GM21526 (cell line): ENCODE data around the gene GABARAP.
"Not testable (repeated sequence)": the region's sequence is repeated elsewhere in the genome, so short reads cannot be mapped to it uniquely, and the experiment has no call there.

Experiments used
- ATAC-seq: cut with Tn5 transposase; IDR thresholded peaks from one replicate; pipeline ENCODE4 v1.9.1; 2021; ENCODE audit warnings: moderate library complexity; ENCODE audit not compliant: unreplicated experiment, low FRiP score

The GABARAP gene

DNA sequence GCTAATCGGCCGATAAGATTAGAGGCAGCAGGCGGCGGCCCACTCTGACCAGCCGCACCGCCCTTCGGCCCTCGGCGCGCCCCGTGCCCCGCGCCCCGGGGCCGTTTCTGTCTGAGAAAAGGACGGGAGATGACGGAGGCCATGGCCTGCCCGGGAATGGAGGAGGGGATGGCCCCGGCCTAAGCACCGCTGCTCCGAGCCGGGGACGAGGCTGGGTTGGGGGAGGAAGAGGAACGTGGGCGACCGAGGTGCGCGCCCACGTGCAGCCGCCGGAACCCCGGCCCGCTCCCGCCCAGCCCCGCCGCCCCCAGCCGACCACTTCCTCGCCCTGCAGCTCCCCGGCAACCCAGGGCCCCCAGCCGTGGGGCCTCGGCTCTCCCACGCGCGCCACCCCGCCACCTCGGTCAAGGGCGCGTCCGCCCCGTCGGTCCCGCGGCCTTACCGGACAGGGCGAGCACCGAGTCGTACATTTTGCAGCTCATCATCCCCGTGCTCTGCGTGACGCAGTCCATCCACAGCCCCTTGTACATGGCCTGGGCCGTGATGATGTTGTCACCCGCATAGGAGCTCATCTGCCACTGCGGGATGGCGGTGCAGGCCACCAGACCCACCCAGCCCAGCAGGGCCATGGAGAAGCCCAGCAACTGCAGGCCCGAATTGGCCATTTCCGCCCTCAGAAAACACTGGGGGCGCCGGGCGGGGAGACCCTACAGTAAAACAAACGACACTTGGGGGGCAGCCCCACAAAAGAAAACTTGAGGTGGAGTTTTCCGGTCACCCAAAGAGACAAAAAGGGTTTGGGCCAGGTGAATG lies 19.3 kb upstream of the GABARAP start:
- no peak for ATAC-seq

DNA sequence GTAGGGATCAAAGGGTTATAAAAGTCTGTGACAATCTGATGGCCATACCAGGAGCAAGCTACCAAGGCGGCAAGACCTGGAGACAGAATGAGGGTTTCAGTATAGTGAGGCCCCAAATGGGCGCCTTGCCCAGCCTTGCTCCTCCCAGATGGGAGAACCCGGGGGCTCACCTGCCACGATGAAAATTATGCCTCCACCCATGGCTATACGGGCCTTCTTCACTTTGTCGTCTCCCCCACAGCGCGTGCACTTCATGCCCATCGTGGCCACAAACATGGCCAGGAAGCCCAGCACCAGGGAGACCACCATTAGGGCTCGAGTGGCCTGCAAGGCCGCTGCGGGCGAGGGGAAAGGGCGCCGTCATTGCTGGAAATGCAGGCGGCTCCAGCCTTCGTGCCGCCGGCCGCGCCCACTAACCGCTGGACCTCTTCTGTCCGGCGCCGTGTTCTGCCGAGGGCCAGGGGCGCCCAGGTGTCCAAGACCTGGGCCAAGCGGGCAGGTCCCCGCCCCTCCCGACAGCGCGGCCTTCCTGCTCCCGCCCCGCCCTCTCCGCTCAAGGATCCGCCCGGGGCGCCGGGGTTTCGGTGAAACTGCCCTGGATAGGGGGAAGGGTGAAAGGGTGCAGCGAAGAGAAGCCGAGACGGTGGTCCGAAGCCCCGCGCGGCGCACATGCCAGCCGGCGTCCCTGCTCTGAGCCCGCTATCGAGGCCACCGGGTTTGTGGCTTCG lies 18.6 kb upstream of the GABARAP start:
- ATAC-seq = no peak

DNA sequence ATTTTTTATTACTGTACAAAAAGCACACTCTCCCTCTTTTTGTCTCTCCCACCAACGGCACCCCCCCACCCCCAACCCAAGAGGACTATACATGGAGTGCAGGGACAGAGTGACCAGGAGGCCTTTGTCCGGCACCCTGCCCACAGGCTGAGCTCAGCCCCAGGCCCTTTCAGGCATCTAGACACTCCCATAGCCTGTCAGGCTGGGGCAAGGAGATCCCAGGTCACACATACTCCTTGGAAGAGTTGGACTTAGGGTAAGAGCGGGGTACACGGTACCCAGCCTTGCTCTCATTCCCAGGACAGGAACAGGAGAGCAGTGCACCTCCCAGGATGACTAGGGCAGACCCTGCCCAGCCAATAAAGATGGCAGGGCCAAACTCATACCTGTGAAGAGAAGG lies 17.9 kb upstream of the GABARAP start:
- no peak for ATAC-seq

DNA sequence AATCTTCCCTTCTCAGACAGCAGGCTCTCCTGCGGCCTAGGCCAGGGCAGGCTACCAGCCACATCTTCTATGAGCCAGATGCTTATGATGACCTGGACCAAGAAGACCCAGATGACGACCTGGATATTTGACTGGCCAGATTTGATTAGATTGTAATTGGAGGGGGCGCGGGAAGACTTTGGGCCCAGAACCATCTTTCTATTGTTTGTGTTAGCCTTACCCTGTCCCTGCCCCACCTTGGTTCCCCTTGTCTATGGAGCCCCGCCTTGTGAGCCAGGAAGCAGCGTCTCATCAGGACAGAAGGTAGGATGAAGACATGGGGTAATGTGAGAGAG lies 17.3 kb upstream of the GABARAP start:
- ATAC-seq = no peak

DNA sequence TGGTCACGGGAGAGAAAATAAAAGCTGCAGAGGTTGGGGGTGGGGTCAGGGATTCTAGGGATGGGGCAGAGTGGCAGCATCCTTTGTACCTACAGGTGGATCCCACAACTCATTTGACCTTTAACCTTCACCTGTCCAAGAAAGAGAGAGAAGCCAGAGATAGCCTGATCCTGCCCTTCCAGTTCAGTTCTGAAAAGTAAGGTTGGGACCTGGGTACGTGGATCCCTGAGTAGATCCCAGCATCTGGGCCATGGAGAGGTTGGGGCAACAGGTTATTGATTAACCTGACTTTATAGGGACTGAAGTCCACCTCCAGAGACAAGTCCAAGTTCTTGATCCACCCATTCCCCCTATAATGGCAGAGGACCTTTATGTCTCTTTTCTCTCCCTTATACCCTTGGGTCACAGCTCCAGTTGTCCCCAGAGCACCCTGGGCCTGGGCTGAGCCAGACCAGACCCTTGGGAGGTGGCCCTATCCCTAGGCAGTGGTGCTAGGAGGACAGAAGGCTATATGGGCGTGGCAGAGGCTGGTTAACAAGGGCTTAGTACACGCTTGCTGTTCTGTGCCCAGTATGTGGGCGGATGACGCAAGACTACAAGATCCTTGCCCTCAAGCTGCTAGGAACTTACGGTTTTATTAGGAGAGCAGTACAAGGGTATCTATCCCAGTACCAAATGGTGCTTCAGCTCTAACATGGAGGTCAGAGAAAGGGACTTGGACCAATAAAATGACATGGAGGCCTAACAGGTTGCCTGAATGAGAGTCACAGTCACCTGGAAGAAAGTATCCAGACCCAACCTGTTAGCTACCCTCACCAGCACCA lies 16.7 kb upstream of the GABARAP start:
- ATAC-seq = no peak

DNA sequence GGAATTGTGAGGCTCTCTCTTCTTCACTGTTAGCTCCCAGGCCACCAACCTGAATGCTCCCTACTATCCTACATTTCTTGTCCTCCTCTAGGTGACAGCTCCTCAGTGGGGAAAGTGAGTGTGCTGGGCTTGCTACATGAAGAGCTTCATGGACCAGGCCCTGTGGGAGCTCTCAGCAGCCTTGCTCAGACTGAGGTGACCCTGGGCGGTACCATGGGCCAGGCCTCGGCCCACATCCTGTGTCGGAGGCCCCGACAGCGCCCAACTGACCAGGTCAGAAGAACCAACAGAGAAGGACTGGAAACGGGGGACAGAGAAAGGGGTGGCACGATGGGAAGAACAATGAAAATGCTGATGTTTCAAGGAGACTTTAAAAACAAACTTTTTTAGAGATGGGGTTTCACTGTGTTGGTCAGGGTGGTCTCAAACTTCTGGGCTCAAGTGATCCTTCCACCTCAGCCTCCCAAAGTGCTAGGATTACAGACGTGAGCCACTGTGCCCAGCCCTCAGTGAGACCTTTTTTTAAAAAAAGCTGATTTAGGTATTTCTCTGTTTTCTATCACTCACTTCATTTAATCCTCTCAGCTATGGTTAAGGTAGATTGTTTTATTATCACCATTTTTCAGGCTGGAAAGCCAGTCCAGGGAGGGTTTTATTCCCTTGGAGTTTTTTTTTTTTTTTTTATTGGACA lies 14.7 kb upstream of the GABARAP start:
- no peak for ATAC-seq

DNA sequence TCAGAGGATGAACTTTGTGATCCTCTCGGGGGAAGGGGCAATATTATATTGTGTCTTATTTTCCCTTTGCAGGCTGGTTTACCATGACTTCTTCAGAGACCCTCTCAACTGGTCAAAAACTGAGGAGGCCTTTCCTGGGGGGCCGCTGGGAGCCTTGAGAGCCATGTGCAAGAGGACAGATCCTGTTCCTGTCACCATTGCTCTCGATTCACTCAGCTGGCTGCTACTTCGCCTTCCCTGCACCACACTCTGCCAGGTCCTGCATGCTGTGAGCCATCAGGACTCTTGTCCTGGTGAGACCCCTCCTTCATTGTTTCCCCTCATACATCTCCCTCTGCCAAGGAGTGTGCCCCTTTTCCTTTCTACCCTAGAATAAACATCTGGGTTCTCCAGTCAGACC lies 12.3 kb upstream of the GABARAP start:
- no peak for ATAC-seq

DNA sequence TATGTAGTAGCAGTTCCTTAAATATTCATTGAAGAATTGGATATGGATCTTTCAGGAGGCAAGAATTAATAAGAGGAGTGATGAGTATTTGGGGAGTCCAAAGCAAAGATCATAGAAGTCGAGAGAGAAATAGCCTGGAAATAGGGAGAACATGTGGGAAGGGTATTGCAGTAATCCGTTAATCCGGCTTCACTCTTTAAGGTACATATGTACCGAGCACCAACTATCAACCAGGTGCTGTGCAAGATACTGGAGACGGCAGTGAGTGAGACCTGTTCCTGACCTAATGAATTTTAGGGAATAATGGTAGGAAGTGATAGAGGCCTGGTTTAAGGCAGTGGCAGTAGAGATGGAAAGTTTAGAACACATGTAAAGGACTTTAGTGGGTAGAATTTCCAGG lies 10.8 kb upstream of the GABARAP start:
- ATAC-seq = no peak

DNA sequence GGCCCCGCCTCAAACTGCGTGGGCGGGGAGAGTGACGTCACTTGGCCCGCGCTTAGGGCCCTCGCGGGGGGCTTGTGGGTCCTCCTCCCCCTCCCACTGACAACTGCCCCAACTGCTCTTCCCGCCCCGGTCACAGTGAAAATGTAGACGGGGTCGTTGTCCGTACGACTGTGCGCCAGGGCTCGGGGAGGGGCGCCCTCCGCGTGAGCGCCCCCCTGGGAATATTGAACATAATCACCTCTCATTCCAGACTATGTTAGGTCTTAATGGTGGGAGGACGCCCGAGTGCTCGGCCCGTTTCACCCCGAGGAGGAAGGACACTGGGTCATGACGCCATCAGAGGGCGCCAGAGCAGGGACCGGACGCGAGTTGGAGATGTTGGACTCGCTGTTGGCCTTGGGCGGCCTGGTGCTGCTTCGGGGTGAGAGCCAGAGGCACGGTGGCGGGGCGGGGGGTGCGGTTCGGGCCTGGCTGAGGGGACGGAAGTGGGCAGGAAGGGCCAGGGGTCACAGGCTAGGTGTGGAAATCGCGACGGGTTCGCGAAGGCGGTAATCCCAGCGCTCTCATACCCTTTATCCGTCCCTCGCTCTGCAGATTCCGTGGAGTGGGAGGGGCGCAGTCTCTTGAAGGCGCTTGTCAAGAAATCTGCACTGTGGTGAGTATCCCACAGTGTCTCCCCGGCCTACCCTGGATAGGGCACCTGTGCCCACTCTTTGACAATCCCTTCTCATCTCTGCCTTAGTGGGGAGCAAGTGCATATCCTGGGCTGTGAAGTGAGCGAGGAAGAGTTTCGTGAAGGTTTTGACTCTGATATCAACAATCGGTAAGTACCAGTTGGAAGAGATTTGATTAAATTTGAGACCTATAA lies 10.2 kb upstream of the GABARAP start, which contains the start of gene ELP5:
Gene ELP5 (plus strand): TSS at position 40 of the 868 bp plus-strand sequence. CDS start 336 bp downstream, at position 376.
- ATAC-seq = peak; percentile 34

DNA sequence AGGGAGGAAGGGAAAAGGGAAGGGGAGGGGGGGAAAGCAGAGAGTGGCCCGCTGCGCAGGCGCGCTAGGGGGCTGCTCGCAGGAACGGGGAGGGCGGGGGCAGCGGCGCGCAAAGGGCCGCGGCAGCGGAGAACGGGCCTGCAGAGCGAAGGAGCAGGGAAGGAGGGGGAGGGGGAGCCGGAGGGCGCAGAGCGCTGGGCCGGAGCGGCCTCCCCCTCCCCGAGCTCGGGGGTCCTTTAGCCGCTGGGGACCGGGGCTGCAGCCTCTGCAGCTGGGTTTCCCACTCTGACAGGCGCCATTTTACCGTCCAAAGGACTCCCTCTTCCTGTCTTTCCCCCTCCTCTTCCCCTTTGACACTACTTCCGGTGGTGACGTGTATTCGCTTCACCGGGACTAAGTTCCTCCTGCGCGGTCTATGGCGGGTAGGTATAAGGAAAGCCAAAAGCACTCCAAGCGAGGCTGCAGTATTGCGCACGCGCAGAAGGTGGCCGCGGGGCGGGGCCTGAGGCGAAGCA lies 9.5 kb upstream of the GABARAP start, which contains the start of gene CTDNEP1:
Gene CTDNEP1 (minus strand): TSS at position 74 of the 515 bp plus-strand sequence. CDS start 438 bp downstream, outside the sequence.
- peak; percentile 63 for ATAC-seq

DNA sequence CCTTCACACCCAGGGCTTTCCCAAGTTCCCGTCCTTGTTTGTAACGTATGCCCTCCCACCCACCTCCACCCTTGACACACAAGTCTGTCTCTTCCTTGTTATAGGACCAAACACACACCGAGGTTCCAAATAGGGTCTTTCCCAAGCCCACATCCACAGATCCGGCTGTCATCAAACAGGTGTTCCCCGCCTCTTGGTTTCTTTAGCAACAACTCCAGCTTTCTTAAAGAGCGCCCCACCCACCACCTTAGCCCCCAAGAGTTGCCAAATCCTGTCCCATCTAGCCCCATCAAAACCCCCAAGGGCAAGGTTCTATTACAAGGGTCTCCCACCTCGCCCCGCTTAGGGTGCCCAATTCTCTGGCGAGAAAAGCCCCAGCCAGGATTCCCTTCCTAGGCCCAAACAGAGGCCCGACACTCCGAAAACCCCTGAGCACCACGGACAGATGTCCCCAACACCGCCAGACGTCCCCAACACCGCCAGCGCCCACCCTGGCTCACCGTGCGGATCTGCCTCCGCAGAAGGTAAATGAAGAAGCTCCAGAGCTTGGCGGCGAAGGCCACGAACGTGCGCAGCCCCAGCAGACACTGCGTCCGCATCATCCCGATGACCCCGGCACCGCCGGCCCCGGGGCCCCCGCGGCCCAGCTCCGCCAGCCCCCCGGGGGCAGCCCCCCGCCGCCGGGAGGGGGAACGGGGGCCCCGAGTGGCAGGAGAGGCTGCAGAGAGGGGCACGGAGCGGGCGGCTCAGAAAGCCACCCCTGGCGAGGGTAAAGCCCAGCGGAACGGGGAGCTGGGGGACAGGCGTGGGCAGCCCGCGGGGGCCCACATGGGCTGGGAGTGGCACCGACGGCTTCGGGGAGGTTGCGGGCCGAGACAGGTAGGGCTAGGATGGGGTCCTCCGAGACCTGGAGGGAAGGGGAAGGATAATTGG lies 8.7 kb upstream of the GABARAP start:
- no peak for ATAC-seq

DNA sequence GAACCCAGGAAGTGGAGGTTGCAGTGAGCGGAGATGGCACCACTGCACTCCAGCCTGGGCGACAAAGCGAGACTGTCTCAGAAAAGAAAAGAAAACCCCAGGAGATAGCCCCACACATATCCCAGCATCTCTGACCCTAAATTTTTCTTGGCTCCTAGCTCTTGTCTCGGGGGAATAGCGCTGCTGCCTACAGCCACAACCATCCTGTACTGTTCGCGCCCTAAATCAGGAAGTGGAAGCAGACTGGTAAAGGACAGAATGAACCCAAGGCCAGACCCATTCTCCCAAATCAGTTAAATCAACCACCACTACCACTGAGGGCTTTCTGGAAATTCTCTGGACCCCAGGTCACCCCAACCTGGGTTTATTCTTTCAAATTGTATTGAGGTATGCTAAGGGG lies 7.6 kb upstream of the GABARAP start:
- ATAC-seq = no peak

DNA sequence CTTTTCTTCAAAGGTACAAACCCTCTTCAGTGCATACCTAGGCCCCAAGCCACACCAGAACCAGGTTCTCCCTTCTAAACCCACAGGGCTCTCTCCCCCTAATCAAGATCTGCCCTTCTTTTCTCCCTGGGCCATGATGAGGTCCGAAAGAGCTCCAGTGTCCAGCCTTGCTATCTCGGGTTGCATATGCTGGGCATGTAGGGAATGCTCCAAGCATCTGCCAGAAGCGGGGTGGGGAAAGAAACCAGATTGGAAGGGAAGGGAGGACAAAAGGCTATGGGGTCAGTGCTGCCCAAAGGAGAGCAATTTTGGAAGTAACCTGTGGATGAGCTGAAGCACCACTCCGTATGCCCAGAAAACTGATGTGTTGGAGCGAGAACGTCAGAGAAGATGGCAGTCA lies 7.0 kb upstream of the GABARAP start:
- ATAC-seq = no peak

DNA sequence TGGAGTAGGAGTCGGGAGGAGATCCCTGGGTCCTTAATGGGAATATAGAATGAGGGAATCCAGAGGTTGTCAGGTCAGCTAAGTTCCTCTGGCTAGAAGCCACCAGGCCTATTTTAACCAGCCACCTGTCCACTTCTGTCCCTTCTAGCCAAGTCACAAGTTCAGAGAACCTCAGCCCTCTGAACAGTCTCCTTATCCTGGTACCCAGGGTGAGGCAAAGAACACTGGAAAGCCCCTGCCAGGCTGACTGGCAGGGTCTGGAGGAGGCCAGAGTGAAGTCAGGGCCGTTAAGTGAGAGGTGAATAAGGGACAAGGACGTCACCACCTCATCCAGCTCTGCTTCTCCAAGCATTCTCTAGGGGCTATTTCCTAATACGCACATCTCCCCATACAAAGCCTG lies 6.5 kb upstream of the GABARAP start:
- ATAC-seq = no peak

DNA sequence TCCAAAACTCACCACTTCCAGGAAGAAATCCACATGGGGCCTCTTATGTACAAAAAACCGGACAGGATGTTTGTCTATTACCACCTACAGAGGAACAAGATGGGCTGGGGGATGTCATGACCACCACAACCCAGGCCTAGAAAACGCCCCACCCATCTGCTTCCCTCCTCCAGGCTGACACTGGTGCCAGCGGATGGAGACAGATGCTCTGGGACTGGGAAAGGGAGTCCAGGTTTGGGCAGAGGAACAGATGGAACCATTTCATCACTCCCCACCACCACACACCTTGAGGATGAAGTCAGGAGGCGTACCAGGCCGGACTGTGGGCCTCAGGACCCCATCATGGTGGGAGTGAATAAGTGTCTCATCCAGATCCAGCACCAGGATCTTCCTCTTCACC lies 4.5 kb upstream of the GABARAP start:
- ATAC-seq = no peak

DNA sequence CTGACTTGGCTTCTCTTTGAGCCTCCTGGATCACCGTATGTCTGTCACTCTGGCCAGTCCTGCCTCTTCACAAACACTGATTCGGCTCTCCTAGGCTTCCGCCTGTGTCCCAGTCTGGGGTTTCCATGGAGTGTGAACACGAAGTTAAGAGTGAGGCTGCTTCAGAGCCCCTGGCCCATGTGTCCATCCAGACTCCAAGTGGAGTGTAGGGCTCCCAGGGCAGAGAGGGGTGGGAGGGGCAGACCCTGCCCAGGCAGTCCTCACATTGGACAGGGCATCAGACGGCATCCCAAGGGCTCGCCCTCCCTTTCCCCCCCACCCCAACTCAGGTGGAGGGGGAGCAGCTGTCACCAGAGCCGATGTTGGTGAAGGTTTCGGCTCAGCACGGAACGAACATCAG lies 1.6 kb upstream of the GABARAP start:
- not testable (repeated sequence) for ATAC-seq

DNA sequence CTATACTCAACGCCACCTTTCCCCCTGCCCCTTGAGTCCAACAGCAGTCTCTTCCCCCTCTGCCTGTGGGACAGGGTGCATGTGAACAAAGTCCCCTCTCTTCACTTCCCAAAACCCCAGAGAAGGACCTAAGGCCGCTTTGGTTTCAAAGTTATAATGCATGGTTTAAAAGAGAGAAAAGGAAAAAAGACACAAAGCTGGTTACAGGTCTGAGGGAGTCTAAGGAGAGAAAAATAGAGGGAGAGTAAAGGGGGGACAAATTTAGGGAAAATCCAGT lies 1.1 kb upstream of the GABARAP start:
- ATAC-seq = no peak

DNA sequence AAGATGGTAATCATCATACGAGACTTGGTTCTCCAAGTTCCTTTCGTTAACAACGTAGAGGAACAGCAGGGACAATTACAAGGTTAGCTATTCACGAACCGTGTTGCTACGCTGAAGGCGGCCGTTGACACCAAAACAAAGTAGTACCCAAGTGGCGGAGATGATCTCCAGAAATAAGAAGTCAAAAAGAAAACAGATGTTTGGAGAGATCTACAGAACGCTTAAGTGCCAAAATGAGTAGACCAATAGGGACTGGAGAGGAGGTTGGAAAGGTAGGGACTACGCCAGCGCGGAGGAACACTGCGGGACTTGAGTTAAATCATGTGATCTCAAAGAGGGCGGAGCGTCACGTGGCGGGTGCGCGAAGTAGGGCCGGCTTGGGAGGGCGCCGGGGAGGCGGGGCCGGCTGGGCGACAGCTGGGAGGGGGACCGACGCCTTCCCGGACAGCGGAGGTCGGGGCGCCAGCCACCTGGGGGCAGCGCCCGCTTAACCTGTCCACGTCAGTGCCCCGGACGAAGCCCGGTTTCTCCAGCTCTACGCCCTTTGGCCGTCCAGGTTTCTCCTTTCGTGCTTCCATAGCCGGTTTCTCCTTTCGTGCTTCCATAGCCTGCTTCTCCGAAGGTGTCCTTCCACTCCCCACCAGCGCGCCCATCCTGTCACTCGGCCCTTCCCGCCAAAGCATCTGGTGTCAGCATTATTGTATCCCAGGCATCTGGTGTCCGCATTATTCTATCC lies 636 bp upstream of the GABARAP start:
- peak; percentile 40 for ATAC-seq
